Chondrocyte (in vitro differentiated cells): ENCODE data around the gene SIT1. TPM values are rescaled to one million over a fixed set of nuclear protein-coding genes. Genes with fewer than 3 reads are reported as not detected.
"Not testable (repeated sequence)": the region's sequence is repeated elsewhere in the genome, so short reads cannot be mapped to it uniquely, and the experiment has no call there.

Source experiments
- DNase-seq: peaks from one replicate; pipeline ENCODE4 v3.0.0; 2021; ENCODE audit warnings: mixed read lengths, low spot score
- H3K27ac Mint-ChIP-seq: one replicate; pipeline ENCODE4 v1.8.0; 2021; ENCODE audit warnings: mild to moderate bottlenecking, moderate library complexity, mixed read lengths; ENCODE audit not compliant: unreplicated experiment
- H3K27me3 Mint-ChIP-seq: 2 replicates; pipeline ENCODE4 v1.8.0; 2021; ENCODE audit warnings: low read depth, mixed read lengths
- H3K36me3 Mint-ChIP-seq: 2 replicates; pipeline ENCODE4 v1.8.0; 2021; ENCODE audit warnings: low read depth, mixed read lengths
- H3K4me1 Mint-ChIP-seq: 2 replicates; pipeline ENCODE4 v1.8.0; 2021; ENCODE audit warnings: low read depth, mild to moderate bottlenecking, mixed read lengths
- H3K4me3 Mint-ChIP-seq: one replicate; pipeline ENCODE4 v1.8.0; 2021; ENCODE audit warnings: mild to moderate bottlenecking, moderate library complexity, mixed read lengths; ENCODE audit not compliant: unreplicated experiment
- H3K9me3 Mint-ChIP-seq: 2 replicates; pipeline ENCODE4 v1.8.0; 2021; ENCODE audit warnings: low read depth, mixed read lengths
- CTCF ChIP-seq: fragments of 200-600 bp; sonication (generic); IDR thresholded peaks from 2 replicates; pipeline ENCODE4 v1.5.0; 2021; ENCODE audit warnings: antibody characterized with exemption, mild to moderate bottlenecking, moderate library complexity
- total RNA-seq: library from RNA; stranded (reverse); gene quantifications from 3 replicates; pipeline ENCODE4 v1.2.1, GENCODE V29; 2021

SIT1 gene
- total RNA-seq, 1 donor from 2014 or later = not detected

GRCh38 chr9:35643046-35643445 lies 7.7 kb downstream of the SIT1 start:
- Mint-ChIP-seq H3K4me1 (peaks cover 20% of the 10 kb centered on the region), H3K4me3 (no peak overlapping the region), H3K27me3 (no peaks in the 10 kb centered on the region), H3K36me3 (peaks cover 4% of the 10 kb centered on the region), H3K27ac (no peak overlapping the region), H3K9me3 (no peaks in the 10 kb centered on the region)
- no peak for DNase-seq
- TF ChIP-seq CTCF = no peak

GRCh38 chr9:35641478-35641877 lies 9.3 kb downstream of the SIT1 start:
- not testable (repeated sequence) for H3K27ac Mint-ChIP-seq, H3K36me3 Mint-ChIP-seq, H3K27me3 Mint-ChIP-seq

GRCh38 chr9:35640431-35640830 lies 10.3 kb downstream of the SIT1 start:
- not testable (repeated sequence) for H3K36me3 Mint-ChIP-seq, H3K9me3 Mint-ChIP-seq, DNase-seq, H3K4me1 Mint-ChIP-seq, H3K4me3 Mint-ChIP-seq, H3K27me3 Mint-ChIP-seq, H3K27ac Mint-ChIP-seq

More at GRCh38 chr9:35641478-35641877, 9.3 kb downstream of the SIT1 start:
- H3K9me3 Mint-ChIP-seq, H3K4me1 Mint-ChIP-seq, DNase-seq, H3K4me3 Mint-ChIP-seq: not testable (repeated sequence)

GRCh38 chr9:35639631-35640030 lies 11.1 kb downstream of the SIT1 start:
- no peak for DNase-seq
- no peak for TF ChIP-seq CTCF
- Mint-ChIP-seq H3K4me3 (no peak overlapping the region), H3K9me3 (no peaks in the 10 kb centered on the region), H3K27ac (no peak overlapping the region), H3K36me3 (peaks cover 4% of the 10 kb centered on the region), H3K27me3 (peaks cover 1% of the 10 kb centered on the region), H3K4me1 (no peaks in the 10 kb centered on the region)

GRCh38 chr9:35639225-35639624 lies 11.5 kb downstream of the SIT1 start:
- not testable (repeated sequence) for H3K4me1 Mint-ChIP-seq, H3K4me3 Mint-ChIP-seq, H3K9me3 Mint-ChIP-seq, H3K36me3 Mint-ChIP-seq, H3K27ac Mint-ChIP-seq, DNase-seq, H3K27me3 Mint-ChIP-seq

GRCh38 chr9:35638751-35639150 lies 12.0 kb downstream of the SIT1 start:
- not testable (repeated sequence) for H3K4me1 Mint-ChIP-seq

GRCh38 chr9:35637427-35637955 lies 13.2 kb downstream of the SIT1 start:
- H3K9me3 Mint-ChIP-seq, H3K4me1 Mint-ChIP-seq, H3K27me3 Mint-ChIP-seq, H3K36me3 Mint-ChIP-seq, H3K4me3 Mint-ChIP-seq, H3K27ac Mint-ChIP-seq, DNase-seq: not testable (repeated sequence)

More at GRCh38 chr9:35638751-35639150, 12.0 kb downstream of the SIT1 start:
- not testable (repeated sequence) for H3K27ac Mint-ChIP-seq, H3K27me3 Mint-ChIP-seq, H3K36me3 Mint-ChIP-seq, H3K9me3 Mint-ChIP-seq, H3K4me3 Mint-ChIP-seq, DNase-seq

- not testable (repeated sequence) for H3K4me3 Mint-ChIP-seq, H3K27me3 Mint-ChIP-seq, H3K4me1 Mint-ChIP-seq, H3K9me3 Mint-ChIP-seq, H3K36me3 Mint-ChIP-seq, DNase-seq, H3K27ac Mint-ChIP-seq
These were observed 13.9 kb downstream of the SIT1 start for GRCh38 chr9:35636877-35637246.
